Right hindlimb (tissue), 1 donor: ENCODE measurements around the gene PXDN.
A peak's percentile ranks its signal among the peaks of the same experiment; 100 is the strongest.
"Not testable (repeated sequence)": the region's sequence is repeated elsewhere in the genome, so short reads cannot be mapped to it uniquely, and the experiment has no call there.

Experiments
- DNase-seq: peaks from one replicate; pipeline ENCODE4 v3.0.0-alpha.2; 2018

Gene PXDN

GRCh38 chr2:1740716-1741589, 3.4 kb downstream of the PXDN start:
- DNase-seq: peak; percentile 28

- peak; percentile 16 for DNase-seq
Measured at GRCh38 chr2:1739961-1740715, 4.2 kb downstream of the PXDN start.

GRCh38 chr2:1739322-1739957, 4.9 kb downstream of the PXDN start:
- no peak for DNase-seq

GRCh38 chr2:1738646-1739302, 5.5 kb downstream of the PXDN start:
- peak; percentile 16 for DNase-seq

GRCh38 chr2:1738163-1738562, 6.2 kb downstream of the PXDN start:
- no peak for DNase-seq

GRCh38 chr2:1736997-1737480, 7.3 kb downstream of the PXDN start:
- DNase-seq: no peak

GRCh38 chr2:1736045-1736444, 8.3 kb downstream of the PXDN start:
- no peak for DNase-seq

- DNase-seq: not testable (repeated sequence)
Measured at GRCh38 chr2:1733298-1733697, 11.0 kb downstream of the PXDN start.

- DNase-seq: peak; percentile 82
Measured at GRCh38 chr2:1731963-1732768, 12.1 kb downstream of the PXDN start.

GRCh38 chr2:1731447-1731962, 12.8 kb downstream of the PXDN start:
- peak; percentile 42 for DNase-seq

GRCh38 chr2:1730015-1730927, 14.0 kb downstream of the PXDN start:
- peak; percentile 65 for DNase-seq

GRCh38 chr2:1729242-1729641, 15.1 kb downstream of the PXDN start:
- DNase-seq: peak; percentile 9

- peak; percentile 69 for DNase-seq
Measured at GRCh38 chr2:1728821-1729220, 15.5 kb downstream of the PXDN start.

GRCh38 chr2:1727796-1728474, 16.4 kb downstream of the PXDN start:
- peak; percentile 21 for DNase-seq

GRCh38 chr2:1727101-1727771, 17.1 kb downstream of the PXDN start:
- peak; percentile 67 for DNase-seq

- DNase-seq: no peak
Measured at GRCh38 chr2:1726558-1726957, 17.8 kb downstream of the PXDN start.

GRCh38 chr2:1724351-1724750, 20.0 kb downstream of the PXDN start:
- DNase-seq: not testable (repeated sequence)

GRCh38 chr2:1723397-1724042, 20.8 kb downstream of the PXDN start:
- no peak for DNase-seq

- DNase-seq: no peak
Measured at GRCh38 chr2:1722692-1723091, 21.6 kb downstream of the PXDN start.
